GM12878 (cell line): ENCODE data around the gene ZDHHC22. TPM values are rescaled to one million over a fixed set of nuclear protein-coding genes. Genes with fewer than 3 reads are reported as not detected.

ENCODE experiments used
- ATAC-seq: fragments of 200-7000 bp; cut with Tn5 transposase; 3 replicates; pipeline ENCODE4 v1.9.1; 2020; ENCODE audit warnings: mild to moderate bottlenecking, moderate library complexity
- BruUV-seq: library from RNA; stranded (reverse); fragments of 400-500 nt; replicated peaks from 2 replicates; lab custom pipeline; 2021; lab: Mats Ljungman, UMichigan
- CTCF ChIA-PET: fragments of 300-600 bp; sonication (Branson Sonifier 250); formaldehyde crosslinking; extraction: SDS; loops from one replicate; lab custom pipeline; 2021; ENCODE audit warnings: inconsistent platforms; lab: Yijun Ruan, JAX
- POLR2A ChIA-PET: fragments of 350-600 bp; formaldehyde crosslinking; extraction: SDS; loops from one replicate; lab custom pipeline; 2021; ENCODE audit warnings: inconsistent platforms; lab: Charles Lee
- RAD21 ChIA-PET: fragments of 300-600 bp; sonication (Branson Sonifier 250); formaldehyde crosslinking; loops from one replicate; lab custom pipeline; 2023; ENCODE audit warnings: antibody characterized with exemption; ENCODE audit not compliant: unreplicated experiment; lab: Charles Lee
- SMC1A ChIA-PET: fragments of 300-600 bp; sonication (Branson Sonifier 250); formaldehyde crosslinking; loops from one replicate; lab custom pipeline; 2023; ENCODE audit not compliant: unreplicated experiment, uncharacterized antibody; lab: Charles Lee
- DNase-seq: peaks from one replicate; pipeline ENCODE4 v3.0.0-alpha.2; 2011; ENCODE audit warnings: low read depth, low spot score
- FAIRE-seq: peaks from 3 replicates; lab custom pipeline; 2011; peaks lifted over from hg19 to GRCh38; lab: Jason Lieb, UNC
- H2AFZ ChIP-seq: 2 replicates; pipeline ENCODE4 v1.6.0; 2011; ENCODE audit warnings: low read depth, low read length, control low read depth; ENCODE audit not compliant: control insufficient read depth
- H3K27ac ChIP-seq: 2 replicates; pipeline ENCODE4 v1.5.1; 2011; ENCODE audit warnings: control low read depth; ENCODE audit not compliant: control insufficient read depth, insufficient read depth
- H3K27me3 ChIP-seq, 2 experiments: replicated peaks in 1 of 2; 2 replicates each; pipeline versions ENCODE4 v1.6.0 to v1.6.1; 2011; ENCODE audit warnings: low read length in 1 of 2; ENCODE audit not compliant: control insufficient read depth in 2 of 2, insufficient read depth in 2 of 2
- H3K36me3 ChIP-seq, 2 experiments: 2 replicates each; pipeline ENCODE4 v1.5.1; 2011; ENCODE audit warnings: low read length in 1 of 2; ENCODE audit not compliant: control insufficient read depth in 2 of 2, insufficient read depth in 2 of 2
- H3K4me1 ChIP-seq: 2 replicates; pipeline ENCODE4 v1.6.1; 2011; ENCODE audit warnings: mild to moderate bottlenecking, low read length, moderate library complexity, mixed read lengths; ENCODE audit not compliant: control insufficient read depth, insufficient read depth
- H3K4me2 ChIP-seq: 2 replicates; pipeline ENCODE4 v1.6.0; 2011; ENCODE audit warnings: control low read depth; ENCODE audit not compliant: control insufficient read depth, insufficient read depth
- H3K4me3 ChIP-seq: fragments of 200-600 bp; sonication (generic); 2 replicates; pipeline ENCODE4 v1.5.1; 2016
- H3K79me2 ChIP-seq: 2 replicates; pipeline ENCODE4 v1.6.0; 2011; ENCODE audit warnings: low read length; ENCODE audit not compliant: control insufficient read depth, insufficient read depth
- H3K9ac ChIP-seq: 2 replicates; pipeline ENCODE4 v1.8.0; 2011; ENCODE audit warnings: low read length, control low read depth, mixed read lengths; ENCODE audit not compliant: control insufficient read depth, insufficient read depth
- H3K9me3 ChIP-seq: replicated peaks from 3 replicates; pipeline ENCODE4 v1.5.1; 2011; ENCODE audit warnings: mild to moderate bottlenecking, low read length; ENCODE audit not compliant: control insufficient read depth, insufficient read depth
- H4K20me1 ChIP-seq: 2 replicates; pipeline ENCODE4 v1.6.0; 2011; ENCODE audit not compliant: control insufficient read depth, insufficient read depth
- BHLHE40 ChIP-seq, 2 experiments: fragments of 450-650 bp in 1 of 2; IDR thresholded peaks; 2 replicates each; pipeline ENCODE4 v1.6.1; 2011 to 2017; ENCODE audit warnings: low read depth in 2 of 2, borderline replicate concordance in 1 of 2, improper control_type of control experiment in 1 of 2, low read length in 1 of 2, mild to moderate bottlenecking in 1 of 2
- BRCA1 ChIP-seq: IDR thresholded peaks from 2 replicates; pipeline ENCODE4 v1.6.1; 2011; ENCODE audit warnings: low read depth, low read length, improper control_type of control experiment
- CBFB ChIP-seq: IDR thresholded peaks from 2 replicates; pipeline ENCODE4 v1.6.1; 2016; ENCODE audit warnings: antibody characterized with exemption, low read depth
- CHD1 ChIP-seq: IDR thresholded peaks from 2 replicates; pipeline ENCODE4 v1.6.1; 2012; ENCODE audit warnings: low read depth, low read length, improper control_type of control experiment
- ESRRA ChIP-seq: IDR thresholded peaks from 2 replicates; pipeline ENCODE4 v1.6.1; 2012; ENCODE audit warnings: mild to moderate bottlenecking, low read length, improper control_type of control experiment
- HCFC1 ChIP-seq: fragments of 150-350 bp; IDR thresholded peaks from 2 replicates; pipeline ENCODE4 v1.6.1; 2014; ENCODE audit warnings: low read length
- HSF1 ChIP-seq: fragments of 150-350 bp; IDR thresholded peaks from 2 replicates; pipeline ENCODE4 v1.6.1; 2014; ENCODE audit warnings: mild to moderate bottlenecking, low read depth, low read length
- JUND ChIP-seq: IDR thresholded peaks from 2 replicates; pipeline ENCODE4 v1.6.1; 2012; ENCODE audit warnings: low read depth, mild to moderate bottlenecking, low read length, improper control_type of control experiment, moderate library complexity
- NKRF ChIP-seq: fragments of 450-650 bp; conservative IDR thresholded peaks from 2 replicates; pipeline ENCODE4 v1.6.1; 2017; ENCODE audit warnings: mild to moderate bottlenecking, moderate library complexity
- RBBP5 ChIP-seq: fragments of 200-600 bp; sonication (generic); conservative IDR thresholded peaks from 2 replicates; pipeline ENCODE4 v1.6.1; 2016
- RCOR1 ChIP-seq: conservative IDR thresholded peaks from 2 replicates; pipeline ENCODE4 v1.6.1; 2012; ENCODE audit warnings: low read depth, low read length, improper control_type of control experiment
- SMARCA5 ChIP-seq: fragments of 450-650 bp; IDR thresholded peaks from 2 replicates; pipeline ENCODE4 v1.6.1; 2017; ENCODE audit warnings: mild to moderate bottlenecking
- SRF ChIP-seq, 2 experiments: IDR thresholded peaks; 2 replicates each; pipeline ENCODE4 v1.6.1; 2011; ENCODE audit warnings: low read depth in 2 of 2, low read length in 2 of 2, mild to moderate bottlenecking in 1 of 2, moderate library complexity in 1 of 2
- TCF7 ChIP-seq: IDR thresholded peaks from 2 replicates; pipeline ENCODE4 v1.6.1; 2014; ENCODE audit warnings: antibody characterized with exemption, borderline replicate concordance
- ZZZ3 ChIP-seq: IDR thresholded peaks from 2 replicates; pipeline ENCODE4 v1.6.1; 2011; ENCODE audit warnings: low read depth; ENCODE audit not compliant: control insufficient read depth, insufficient read length
- WGBS: methylation state at CpG from one replicate; pipeline ENCODE4 v1.1.6; 2016; ENCODE audit warnings: low lambda C conversion rate; ENCODE audit not compliant: insufficient replicate concordance, insufficient coverage; ENCODE audit errors: missing lambda C conversion rate; 5-methylcytosine and 5-hydroxymethylcytosine counted together
- in situ Hi-C: fragments of 300-500 bp; cut with MboI; formaldehyde crosslinking; loops from 9 replicates; pipeline ENCODE4 v1.14.3; 2018; ENCODE audit warnings: mixed read lengths
- intact Hi-C: fragments of 100-400 bp; cut with micrococcal nuclease; formaldehyde crosslinking; loops from one replicate; pipeline ENCODE4 v1.14.2; 2022; ENCODE audit not compliant: unreplicated experiment
- polyA plus RNA-seq, 11 experiments: library from polyadenylated mRNA; depleted of rRNA in 4 of 11; unstranded in 6 of 11; stranded (reverse) in 5 of 11; fragments of >200 nt; fragmentation: Nextera tagmentation in 4 of 11; fragmentation: Illumina TruSeq in 1 of 11; extraction: Ambion mirVana in 4 of 11; extraction: Trizol in 1 of 11; gene quantifications; 1 replicate in 1 of 11; 2 replicates in 10 of 11; pipeline versions ENCODE4 v1.2.1 to v1.2.3, GENCODE V29; 2011 to 2016; ENCODE audit warnings: inconsistent platforms in 2 of 11, missing spikeins in 2 of 11, low read depth in 1 of 11
- total RNA-seq, 4 experiments: library from RNA; depleted of rRNA in 3 of 4; stranded (reverse); fragments of >200 nt in 3 of 4; fragmentation: Illumina TruSeq in 1 of 4; extraction: Trizol in 1 of 4; gene quantifications; 2 replicates each; pipeline versions ENCODE4 v1.2.1 to v1.2.3, GENCODE V29; 2013 to 2021

ZDHHC22 gene
- total and polyA plus RNA-seq, 10 of the 15 experiments (the other 5 are each of a cell fraction or from before 2014, with no cell fraction given) = 0.06 TPM; not detected in 9

GRCh38 chr14:77083082-77083481 is 58.5 kb downstream of the ZDHHC22 start:
- Histone ChIP-seq H3K36me3 (no peaks in the 10 kb centered on the region), H2AFZ (no peak overlapping the region), H3K27me3 (no peaks in the 10 kb centered on the region), H3K4me2 (no peak overlapping the region), H4K20me1 (no peaks in the 10 kb centered on the region), H3K9ac (no peak overlapping the region), H3K27ac (no peak overlapping the region), H3K9me3 (peaks cover 7% of the 10 kb centered on the region; the same call in 2 of the 3 replicates), H3K4me3 (no peak overlapping the region), H3K79me2 (no peaks in the 10 kb centered on the region), H3K4me1 (peaks cover 27% of the 10 kb centered on the region)
- CTCF ChIA-PET = interaction anchor here (2.9 to 20.7 kb wide), 6 partner anchors 5 to 210 kb away, joined by 12 to 719 read pairs (median 48); no protein-coding TSS in a partner anchor
- POLR2A ChIA-PET = interaction anchor here (1.2 kb wide), 1 partner anchor 9 kb away, joined by 3 read pairs; no protein-coding TSS in a partner anchor
- ATAC-seq (no peak), FAIRE-seq (no peak), DNase-seq (no peak)
- RAD21 ChIA-PET = interaction anchor here (1.0 to 8.8 kb wide), 6 partner anchors 12 to 41 kb away, joined by 3 to 58 read pairs (median 4); no protein-coding TSS in a partner anchor
- SMC1A ChIA-PET = interaction anchor here (1.2 to 13.7 kb wide), 5 partner anchors 12 to 208 kb away, joined by 4 to 214 read pairs (median 21); partner anchors contain the start of gene CIPC
- in situ Hi-C loops = no loop called here
- no peak for TF ChIP-seq BHLHE40 (IDR thresholded peaks at IDR 0.05; ENCODE audit: borderline replicate concordance in 1 of 2, low read depth in 2 of 2, low read length in 1 of 2)
- TF ChIP-seq RBBP5 = no peak
- no peak for TF ChIP-seq ESRRA
- TF ChIP-seq RCOR1 = no peak
- no peak for TF ChIP-seq JUND
- no peak for TF ChIP-seq CHD1
- no peak for TF ChIP-seq ZZZ3
- no peak for TF ChIP-seq NKRF
- no peak for TF ChIP-seq HSF1
- no peak for TF ChIP-seq TCF7
- TF ChIP-seq SRF (IDR thresholded peaks at IDR 0.05; ENCODE audit: low read depth in 2 of 2, low read length in 2 of 2) = no peak
- TF ChIP-seq SMARCA5 = no peak
- no peak for TF ChIP-seq HCFC1
- no peak for TF ChIP-seq BRCA1
- TF ChIP-seq CBFB = no peak
- 81% methylated on average over 3 of the region's 3 CpGs for WGBS
- BruUV-seq = no TSS peak
- intact Hi-C loops = no loop called here
